ENCODE measurements around the gene GRIK2.

GRIK2 gene

GRCh38 chr6:101883505-101883904 is 490.0 kb downstream of the GRIK2 start:
- no peak for DNase-seq (ENCODE audit: low read depth)

- no peak for DNase-seq (ENCODE audit: low read depth)
Measured at GRCh38 chr6:101887532-101887931, 494.0 kb downstream of the GRIK2 start.

- no peak for DNase-seq (ENCODE audit: low read depth)
Measured at GRCh38 chr6:101907356-101908217, 514.1 kb downstream of the GRIK2 start.

- DNase-seq (ENCODE audit: low read depth): no peak
Measured at GRCh38 chr6:101909366-101909765, 515.9 kb downstream of the GRIK2 start.

GRCh38 chr6:101912311-101912710 is 518.8 kb downstream of the GRIK2 start:
- DNase-seq (ENCODE audit: low read depth): no peak

- no peak for DNase-seq (ENCODE audit: low read depth)
Measured at GRCh38 chr6:101918471-101918870, 525.0 kb downstream of the GRIK2 start.

GRCh38 chr6:101921829-101922450 is 528.4 kb downstream of the GRIK2 start:
- DNase-seq (ENCODE audit: low read depth): no peak

GRCh38 chr6:101926149-101926925 is 532.8 kb downstream of the GRIK2 start:
- peak; percentile 25 for DNase-seq (ENCODE audit: low read depth)

GRCh38 chr6:101931766-101932165 is 538.3 kb downstream of the GRIK2 start:
- no peak for DNase-seq (ENCODE audit: low read depth)

GRCh38 chr6:101932704-101933103 is 539.2 kb downstream of the GRIK2 start:
- no peak for DNase-seq (ENCODE audit: low read depth)

- no peak for DNase-seq (ENCODE audit: low read depth)
Measured at GRCh38 chr6:101935732-101936131, 542.2 kb downstream of the GRIK2 start.

- no peak for DNase-seq (ENCODE audit: low read depth)
Measured at GRCh38 chr6:101936516-101936915, 543.0 kb downstream of the GRIK2 start.

- no peak for DNase-seq (ENCODE audit: low read depth)
Measured at GRCh38 chr6:101937108-101937507, 543.6 kb downstream of the GRIK2 start.

- DNase-seq (ENCODE audit: low read depth): no peak
Measured at GRCh38 chr6:101940391-101940790, 546.9 kb downstream of the GRIK2 start.

- DNase-seq (ENCODE audit: low read depth): no peak
Measured at GRCh38 chr6:101956961-101957360, 563.5 kb downstream of the GRIK2 start.

GRCh38 chr6:101961357-101961756 is 567.8 kb downstream of the GRIK2 start:
- no peak for DNase-seq (ENCODE audit: low read depth)

- DNase-seq (ENCODE audit: low read depth): no peak
Measured at GRCh38 chr6:101980924-101981323, 587.4 kb downstream of the GRIK2 start.

- DNase-seq (ENCODE audit: low read depth): no peak
Measured at GRCh38 chr6:101986476-101986875, 593.0 kb downstream of the GRIK2 start.

- no peak for DNase-seq (ENCODE audit: low read depth)
Measured at GRCh38 chr6:101992286-101992685, 598.8 kb downstream of the GRIK2 start.

GRCh38 chr6:101994521-101994920 is 601.0 kb downstream of the GRIK2 start:
- DNase-seq (ENCODE audit: low read depth): no peak

GRCh38 chr6:102015431-102015830 is 621.9 kb downstream of the GRIK2 start:
- DNase-seq (ENCODE audit: low read depth): no peak

GRCh38 chr6:102022281-102022680 is 628.8 kb downstream of the GRIK2 start:
- DNase-seq (ENCODE audit: low read depth): no peak

GRCh38 chr6:102022803-102023202 is 629.3 kb downstream of the GRIK2 start:
- no peak for DNase-seq (ENCODE audit: low read depth)
